HuH-7.5 (cell line): ENCODE measurements around the gene SLC17A1.
"Not testable (repeated sequence)": the region's sequence is repeated elsewhere in the genome, so short reads cannot be mapped to it uniquely, and the experiment has no call there.

Source experiments
- DNase-seq: peaks from one replicate; pipeline ENCODE4 v3.0.0; 2011; ENCODE audit warnings: low spot score

SLC17A1 gene

GRCh38 chr6:25756382-25757363 lies 75.2 kb downstream of the SLC17A1 start:
- no peak for DNase-seq

DNA sequence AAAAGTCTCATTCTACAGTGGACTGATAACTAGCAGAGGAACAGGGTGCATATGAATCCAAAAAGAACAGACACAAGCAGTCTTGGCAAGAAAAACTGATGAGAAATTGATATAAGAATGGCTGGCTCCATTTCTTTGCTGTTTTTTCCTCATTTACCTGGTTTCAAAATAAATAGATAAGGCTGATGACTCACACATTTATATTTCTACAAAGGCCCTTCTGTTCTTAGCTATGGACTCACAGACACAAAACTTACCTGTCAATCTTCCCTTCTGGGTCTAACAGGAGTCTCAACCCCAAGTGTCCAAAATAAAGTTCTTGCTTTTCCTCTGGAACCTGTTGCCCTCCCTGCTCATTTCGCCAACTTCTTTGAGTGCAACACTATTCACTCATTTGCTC lies 76.4 kb downstream of the SLC17A1 start:
- no peak for DNase-seq

DNA sequence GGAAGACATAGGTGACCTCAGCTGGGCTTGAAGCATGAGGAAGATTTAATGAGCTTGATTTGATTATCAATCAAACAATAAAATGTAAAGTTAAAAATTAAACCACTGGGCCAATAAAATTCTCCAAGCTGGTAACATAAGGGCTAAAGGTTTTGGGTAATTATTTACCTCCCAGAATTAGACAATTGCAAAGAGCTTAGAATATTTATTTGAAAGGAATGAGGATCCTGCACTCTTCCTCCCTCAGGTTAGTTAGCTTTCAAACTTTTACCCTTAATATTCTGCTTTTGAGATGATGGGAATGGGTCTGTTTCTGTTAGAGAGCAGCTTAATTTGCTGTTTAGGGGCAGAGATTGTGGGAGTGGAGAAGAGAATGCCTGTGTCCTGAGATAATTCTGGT lies 77.3 kb downstream of the SLC17A1 start, which contains the start of gene SLC17A4:
Gene SLC17A4 (plus strand): TSS at position 208 of the 400 bp plus-strand sequence. CDS start 7,221 bp downstream, outside the sequence.
- no peak for DNase-seq

- DNase-seq, result no peak
Observed at GRCh38 chr6:25753079-25753478, 78.8 kb downstream of the SLC17A1 start.

GRCh38 chr6:25750906-25751305 lies 80.9 kb downstream of the SLC17A1 start:
- no peak for DNase-seq

- no peak for DNase-seq
Observed at GRCh38 chr6:25749837-25750236, 82.0 kb downstream of the SLC17A1 start.

GRCh38 chr6:25748601-25749517 lies 83.0 kb downstream of the SLC17A1 start:
- DNase-seq, result not testable (repeated sequence)

DNA sequence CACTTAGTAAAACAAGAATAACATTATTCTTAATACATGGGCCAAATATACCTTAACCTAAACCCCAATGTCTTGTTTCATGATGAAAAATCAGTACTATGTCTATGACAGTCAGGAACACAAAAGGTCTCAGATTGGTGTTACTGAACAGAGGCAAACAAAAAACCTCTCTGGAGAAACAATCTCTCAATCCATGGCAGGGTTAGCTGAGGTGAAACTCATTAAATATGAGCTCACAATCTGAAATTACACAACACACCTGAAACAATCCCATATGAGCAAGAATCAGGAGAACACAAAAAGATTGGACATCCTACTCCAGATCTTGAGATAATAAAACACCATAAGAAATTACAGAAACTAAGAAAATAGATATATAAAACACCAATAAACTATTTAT lies 83.8 kb downstream of the SLC17A1 start:
- DNase-seq, result no peak

DNA sequence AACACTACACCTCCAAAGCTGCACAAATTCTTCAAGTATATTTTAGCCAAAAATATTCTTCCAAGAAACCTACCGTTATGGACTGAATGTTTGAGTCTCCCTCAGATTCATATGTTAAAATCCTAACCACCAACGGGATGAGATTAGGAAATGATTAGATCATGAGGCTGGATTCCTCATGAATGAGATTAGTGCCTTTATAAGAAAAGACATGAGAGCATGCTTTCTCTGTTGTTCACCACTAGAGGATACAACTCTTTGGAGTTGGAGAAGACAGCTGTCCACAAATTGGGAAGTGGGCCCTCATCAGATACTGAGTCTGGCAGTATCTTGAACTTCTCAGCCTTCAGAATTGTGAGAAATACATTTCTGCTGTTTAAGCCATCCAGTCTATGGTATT lies 84.4 kb downstream of the SLC17A1 start:
- no peak for DNase-seq

DNA sequence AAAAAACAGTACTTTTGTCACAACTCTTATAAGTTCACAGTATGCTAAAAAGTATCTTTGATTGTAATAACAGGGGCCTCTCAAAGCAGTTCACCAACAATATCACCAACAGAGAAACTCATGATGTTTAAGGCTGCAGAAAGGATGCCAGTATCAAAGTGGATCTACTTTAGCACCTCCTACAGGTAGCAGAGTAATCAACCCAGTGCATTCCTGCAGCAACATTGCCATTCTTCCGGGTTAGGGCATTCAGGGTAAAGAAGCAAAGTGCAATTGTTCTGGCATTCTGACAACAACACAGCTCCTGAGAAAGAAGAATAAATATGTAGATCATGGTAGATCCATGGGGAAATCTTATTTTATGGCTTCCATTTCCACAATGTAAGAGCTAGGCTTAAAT lies 84.9 kb downstream of the SLC17A1 start:
- DNase-seq, result no peak

- no peak for DNase-seq
Observed at GRCh38 chr6:25745836-25746235, 86.0 kb downstream of the SLC17A1 start.

- DNase-seq, result no peak
Observed at GRCh38 chr6:25743868-25744267, 88.0 kb downstream of the SLC17A1 start.

- DNase-seq, result no peak
Observed at GRCh38 chr6:25735261-25735660, 96.6 kb downstream of the SLC17A1 start.
